SU-DHL-6 (cell line): Measurements from ENCODE around the gene BOLL.

Source experiments
- H2AFZ ChIP-seq: fragments of 200-600 bp; sonication (generic); 2 replicates; pipeline ENCODE4 v1.6.1; 2014; ENCODE audit warnings: low read depth, mild to moderate bottlenecking, moderate library complexity, mixed read lengths, antibody characterized with exemption, low read length; ENCODE audit not compliant: severe bottlenecking
- H3F3A ChIP-seq: fragments of 200-600 bp; shearing (Covaris generic); 2 replicates; pipeline ENCODE4 v1.6.0; 2016; ENCODE audit warnings: antibody characterized with exemption, mild to moderate bottlenecking; ENCODE audit not compliant: insufficient read depth
- H3K27ac ChIP-seq: fragments of 200-600 bp; sonication (generic); 2 replicates; pipeline ENCODE4 v1.5.1; 2016; ENCODE audit warnings: low read depth, mild to moderate bottlenecking, low read length, moderate library complexity, mixed read lengths
- H3K27me3 ChIP-seq: fragments of 200-600 bp; sonication (generic), shearing (Covaris generic); 2 replicates; pipeline ENCODE4 v1.6.0; 2014; ENCODE audit warnings: mild to moderate bottlenecking, low read length
- H3K36me3 ChIP-seq: fragments of 200-600 bp; sonication (generic); 2 replicates; pipeline ENCODE4 v1.6.1; 2014; ENCODE audit warnings: mild to moderate bottlenecking, low read length, mixed read lengths
- H3K4me2 ChIP-seq: fragments of 300-600, 200-600 bp; shearing (Covaris generic), sonication (generic); 2 replicates; pipeline ENCODE4 v1.6.0; 2014; ENCODE audit warnings: low read length, low read depth, mild to moderate bottlenecking; ENCODE audit not compliant: poor library complexity, severe bottlenecking
- H3K4me3 ChIP-seq: fragments of 200-600 bp; sonication (generic); 2 replicates; pipeline ENCODE4 v1.5.1; 2014; ENCODE audit warnings: antibody characterized with exemption, low read length, mild to moderate bottlenecking, mixed read lengths; ENCODE audit not compliant: insufficient read depth, poor library complexity, severe bottlenecking
- H3K79me2 ChIP-seq: fragments of 200-600 bp; sonication (generic); 2 replicates; pipeline ENCODE4 v1.6.1; 2014; ENCODE audit warnings: mild to moderate bottlenecking, low read length, moderate library complexity; ENCODE audit not compliant: insufficient read depth
- H3K9ac ChIP-seq: fragments of 200-600 bp; sonication (generic); 2 replicates; pipeline ENCODE4 v1.7.0; 2014; ENCODE audit warnings: mild to moderate bottlenecking, low read length
- H3K9me2 ChIP-seq: fragments of 200-600 bp; sonication (generic); replicated peaks from 2 replicates; pipeline ENCODE4 v1.6.1; 2014; ENCODE audit warnings: low read length; ENCODE audit not compliant: insufficient read depth
- H3K9me3 ChIP-seq: fragments of 200-600 bp; sonication (generic); 2 replicates; pipeline ENCODE4 v1.6.1; 2014; ENCODE audit warnings: low read length, mixed read lengths; ENCODE audit not compliant: insufficient read depth
- H4K20me1 ChIP-seq: fragments of 200-600 bp; sonication (generic); 2 replicates; pipeline ENCODE4 v1.6.1; 2014; ENCODE audit warnings: low read depth, mild to moderate bottlenecking, antibody characterized with exemption, low read length, moderate library complexity, mixed read lengths
- CTCF ChIP-seq: fragments of 200-600 bp; sonication (generic); IDR thresholded peaks from one replicate; pipeline ENCODE4 v1.5.1; 2017; ENCODE audit warnings: antibody characterized with exemption, mild to moderate bottlenecking, low read length, moderate library complexity; ENCODE audit not compliant: insufficient read depth, poor library complexity, severe bottlenecking
- EZH2phosphoT487 ChIP-seq: fragments of 200-600 bp; sonication (generic), shearing (Covaris generic); conservative IDR thresholded peaks from 2 replicates; pipeline ENCODE4 v1.6.1; 2018; ENCODE audit warnings: mild to moderate bottlenecking, antibody characterized with exemption, low read length, moderate library complexity, mixed read lengths

The BOLL gene

GRCh38 chr2:197814526-197814925 is 29.4 kb upstream of the BOLL start:
- H4K20me1 ChIP-seq: no peaks in the 10 kb centered on the region
- no peak for TF ChIP-seq CTCF
- no peak for TF ChIP-seq EZH2phosphoT487
- no peaks in the 10 kb centered on the region for H3F3A ChIP-seq
- H3K79me2 ChIP-seq: no peaks in the 10 kb centered on the region
- no peaks in the 10 kb centered on the region for H3K27me3 ChIP-seq
- H3K9me3 ChIP-seq: no peaks in the 10 kb centered on the region
- no peak overlapping the region for H3K27ac ChIP-seq
- no peak overlapping the region for H3K9ac ChIP-seq
- no peak overlapping the region for H3K4me2 ChIP-seq
- H2AFZ ChIP-seq: no peak overlapping the region
- no peaks in the 10 kb centered on the region for H3K36me3 ChIP-seq
- H3K9me2 ChIP-seq: no peaks in the 10 kb centered on the region
- H3K4me3 ChIP-seq: no peak overlapping the region

- H3K9me2 ChIP-seq: no peaks in the 10 kb centered on the region
- H3K79me2 ChIP-seq: no peaks in the 10 kb centered on the region
- no peak overlapping the region for H3K4me2 ChIP-seq
Measured at GRCh38 chr2:197813093-197813787, 28.1 kb upstream of the BOLL start.

GRCh38 chr2:197810491-197810890 is 25.4 kb upstream of the BOLL start:
- no peak overlapping the region for H3K4me3 ChIP-seq
- no peak overlapping the region for H3K4me2 ChIP-seq
- no peaks in the 10 kb centered on the region for H3K9me3 ChIP-seq
- H3K9me2 ChIP-seq: no peaks in the 10 kb centered on the region
- no peaks in the 10 kb centered on the region for H4K20me1 ChIP-seq
- no peaks in the 10 kb centered on the region for H3F3A ChIP-seq
- H2AFZ ChIP-seq: no peak overlapping the region
- no peak overlapping the region for H3K9ac ChIP-seq
- no peaks in the 10 kb centered on the region for H3K79me2 ChIP-seq
- no peaks in the 10 kb centered on the region for H3K27me3 ChIP-seq
- H3K36me3 ChIP-seq: no peaks in the 10 kb centered on the region
- TF ChIP-seq EZH2phosphoT487 (no peak), CTCF (no peak)
- H3K27ac ChIP-seq: no peak overlapping the region

More at GRCh38 chr2:197813093-197813787, 28.1 kb upstream of the BOLL start:
- Histone ChIP-seq H3K9ac (no peak overlapping the region), H3K27me3 (no peaks in the 10 kb centered on the region), H3K27ac (no peak overlapping the region), H3K36me3 (no peaks in the 10 kb centered on the region), H3K9me3 (no peaks in the 10 kb centered on the region), H4K20me1 (no peaks in the 10 kb centered on the region), H3F3A (no peaks in the 10 kb centered on the region), H2AFZ (no peak overlapping the region), H3K4me3 (no peak overlapping the region)
- TF ChIP-seq EZH2phosphoT487 (no peak), CTCF (peak; percentile 47)
